GM19240 (cell line): ENCODE data around the gene CLDN7.

ENCODE experiments used
- DNase-seq: peaks from one replicate; pipeline ENCODE4 v3.0.0; 2011; ENCODE audit warnings: low spot score; ENCODE audit not compliant: insufficient read length

CLDN7 gene

DNA sequence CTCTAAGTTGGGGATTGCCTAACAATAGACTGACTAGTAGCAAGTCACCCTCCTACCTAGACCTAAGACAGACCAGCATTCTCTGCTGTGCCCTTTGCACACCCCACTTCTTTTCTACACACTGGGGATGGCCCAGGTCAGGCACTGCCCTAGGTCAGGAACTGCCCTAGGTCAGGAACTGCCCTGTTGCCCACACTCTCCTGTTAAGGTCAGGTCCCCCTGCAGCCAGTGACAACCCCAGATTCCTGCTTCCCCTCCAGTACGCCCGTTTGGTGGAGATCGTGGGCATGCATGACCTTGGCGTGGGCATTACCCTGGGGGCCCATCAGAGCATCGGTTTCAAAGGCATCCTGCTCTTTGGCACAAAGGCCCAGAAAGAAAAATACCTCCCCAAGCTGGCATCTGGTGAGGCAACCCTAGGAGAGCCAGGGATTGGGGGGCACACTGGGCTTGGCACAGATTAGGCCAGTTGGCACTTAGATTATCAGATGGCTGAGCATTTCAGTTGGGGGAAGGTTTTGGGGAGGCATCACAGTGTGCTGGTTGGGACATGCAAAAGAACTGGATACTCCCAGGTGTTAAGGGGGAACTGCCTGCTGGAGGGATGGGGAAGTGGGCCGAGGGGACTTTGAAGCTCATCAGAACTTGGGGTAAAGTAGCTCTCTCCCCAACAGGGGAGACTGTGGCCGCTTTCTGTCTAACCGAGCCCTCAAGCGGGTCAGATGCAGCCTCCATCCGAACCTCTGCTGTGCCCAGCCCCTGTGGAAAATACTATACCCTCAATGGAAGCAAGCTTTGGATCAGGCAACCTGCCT is 40.8 kb downstream of the CLDN7 start:
- DNase-seq, result no peak

DNA sequence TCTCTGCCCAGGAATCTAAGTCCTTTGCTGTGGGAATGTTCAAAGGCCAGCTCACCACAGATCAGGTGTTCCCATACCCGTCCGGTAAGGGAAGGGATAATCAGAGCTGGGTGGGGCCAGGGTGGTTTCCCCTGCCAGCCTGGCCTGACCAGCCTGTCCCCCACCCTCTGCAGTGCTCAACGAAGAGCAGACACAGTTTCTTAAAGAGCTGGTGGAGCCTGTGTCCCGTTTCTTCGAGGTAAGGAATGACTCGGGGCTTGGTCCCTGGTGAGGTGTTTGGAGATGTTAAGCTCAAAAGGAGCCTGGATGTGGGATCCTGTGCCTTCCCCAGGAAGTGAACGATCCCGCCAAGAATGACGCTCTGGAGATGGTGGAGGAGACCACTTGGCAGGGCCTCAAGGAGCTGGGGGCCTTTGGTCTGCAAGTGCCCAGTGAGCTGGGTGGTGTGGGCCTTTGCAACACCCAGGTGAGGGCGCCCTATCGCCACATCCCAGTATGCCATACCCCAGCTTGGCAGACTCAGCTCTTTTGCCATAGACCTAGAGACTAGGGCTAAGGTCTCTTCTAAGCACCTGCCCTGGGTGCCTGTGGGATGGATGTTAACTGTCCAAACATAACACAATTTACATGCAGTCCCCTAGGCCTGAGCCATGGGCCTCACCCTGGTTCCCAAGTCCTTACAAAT is 41.5 kb downstream of the CLDN7 start:
- peak; percentile 69 for DNase-seq

DNA sequence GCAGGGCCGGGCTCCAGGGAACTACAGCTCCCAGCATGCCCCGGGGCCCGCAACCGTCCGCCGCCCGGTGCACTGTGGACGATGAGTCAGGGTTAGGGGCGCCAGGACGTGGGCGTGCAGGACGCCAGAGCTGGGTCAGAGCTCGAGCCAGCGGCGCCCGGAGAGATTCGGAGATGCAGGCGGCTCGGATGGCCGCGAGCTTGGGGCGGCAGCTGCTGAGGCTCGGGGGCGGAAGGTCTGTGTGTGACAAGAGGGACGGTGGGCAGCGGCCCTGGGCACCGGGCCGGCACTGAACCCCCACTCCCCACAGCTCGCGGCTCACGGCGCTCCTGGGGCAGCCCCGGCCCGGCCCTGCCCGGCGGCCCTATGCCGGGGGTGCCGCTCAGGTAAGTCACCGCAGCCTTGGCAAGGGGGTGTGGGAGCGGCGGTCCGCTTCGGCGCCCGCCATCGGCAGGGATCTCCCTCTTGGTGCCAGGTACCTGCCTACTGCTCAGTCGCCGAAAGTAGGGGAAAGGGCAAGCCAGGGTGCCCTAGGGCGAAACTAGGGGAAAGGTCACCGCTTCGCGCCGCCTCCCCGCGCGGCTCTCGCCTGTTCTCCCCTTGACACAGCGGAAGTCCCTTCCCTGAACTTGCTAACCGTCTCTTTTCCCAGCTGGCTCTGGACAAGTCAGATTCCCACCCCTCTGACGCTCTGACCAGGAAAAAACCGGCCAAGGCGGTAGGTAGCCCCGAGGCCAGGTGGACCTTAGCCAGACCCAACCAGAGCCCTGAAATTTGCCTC is 42.3 kb downstream of the CLDN7 start, which contains the start of the genes ACADVL and DLG4:
ACADVL (plus strand) TSS at position 127 of the 781 bp plus-strand sequence; CDS start at position 174, 47 bp downstream.
DLG4 (minus strand) TSS at position 25 of the 781 bp plus-strand sequence.
- peak; percentile 82 for DNase-seq

- no peak for DNase-seq
These were observed 43.0 kb downstream of the CLDN7 start for GRCh38 chr17:7219229-7219811.

DNA sequence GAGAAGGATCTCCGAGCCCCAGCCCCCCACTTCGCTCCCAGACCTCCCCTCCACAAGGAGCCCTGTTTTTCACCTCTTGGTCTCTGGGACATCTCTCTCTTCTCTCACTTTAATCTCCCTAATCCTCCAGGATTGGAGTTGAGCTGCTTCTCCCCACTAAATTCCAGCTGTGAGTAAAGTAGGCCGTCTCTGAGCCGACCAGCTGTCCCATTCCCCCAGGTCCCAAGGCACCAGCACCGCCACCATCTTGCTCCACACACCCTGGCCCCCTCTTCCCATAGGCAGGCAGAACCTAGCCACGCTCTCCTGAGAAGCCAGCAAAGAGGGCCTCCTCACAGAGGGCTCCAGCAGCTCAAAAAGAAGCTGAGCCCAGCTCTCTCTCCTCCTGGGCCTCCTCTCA is 43.5 kb downstream of the CLDN7 start:
- no peak for DNase-seq

DNA sequence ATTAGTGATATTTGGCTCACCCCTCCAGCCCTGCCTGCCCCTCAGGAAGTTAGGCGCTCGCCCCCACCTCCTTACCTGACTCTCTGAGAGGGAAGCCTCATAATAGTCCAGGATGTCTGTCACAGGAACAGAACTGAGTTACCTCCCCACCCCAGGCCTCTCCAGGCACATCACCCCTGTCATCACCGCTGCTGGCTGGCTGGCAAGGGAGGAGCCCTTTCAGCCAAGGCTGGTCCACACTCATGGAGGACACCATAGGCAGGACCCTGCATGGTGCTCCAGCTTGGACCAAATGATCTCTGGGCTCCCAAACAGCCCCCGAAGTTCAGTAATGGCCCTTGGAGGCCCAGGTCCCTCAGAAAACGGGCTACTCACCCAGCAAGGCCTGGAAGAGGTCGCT is 44.1 kb downstream of the CLDN7 start:
- no peak for DNase-seq

- DNase-seq, result no peak
These were observed 44.9 kb downstream of the CLDN7 start for GRCh38 chr17:7217113-7217987.

GRCh38 chr17:7216242-7217112 is 45.8 kb downstream of the CLDN7 start:
- no peak for DNase-seq

DNA sequence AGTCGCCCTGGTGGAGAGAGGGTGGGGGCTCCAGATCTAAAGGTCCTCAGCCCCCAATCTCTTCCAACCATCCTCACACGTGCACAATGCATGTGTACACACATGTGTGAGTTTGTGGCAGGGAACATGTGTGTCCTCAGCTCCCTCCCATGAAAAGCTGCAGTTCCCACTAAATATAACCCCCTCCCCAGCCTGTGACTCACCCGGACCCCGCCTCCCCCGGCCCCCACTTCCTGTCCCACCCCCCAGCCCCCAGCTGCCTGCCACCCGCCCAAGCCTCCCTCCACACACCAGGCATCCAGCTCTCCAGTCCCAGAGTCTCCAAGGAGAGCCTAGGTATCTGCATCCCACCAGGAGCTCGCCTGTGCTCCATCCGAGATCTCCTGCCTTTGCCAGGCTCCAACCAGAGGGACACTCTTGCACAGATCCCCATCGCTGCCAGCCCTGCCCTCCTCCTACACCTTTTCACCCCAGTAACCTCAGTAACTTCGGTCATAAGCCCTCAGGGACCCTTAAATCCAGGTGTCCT is 46.6 kb downstream of the CLDN7 start:
- no peak for DNase-seq

- DNase-seq, result no peak
These were observed 47.1 kb downstream of the CLDN7 start for GRCh38 chr17:7215136-7215638.

DNA sequence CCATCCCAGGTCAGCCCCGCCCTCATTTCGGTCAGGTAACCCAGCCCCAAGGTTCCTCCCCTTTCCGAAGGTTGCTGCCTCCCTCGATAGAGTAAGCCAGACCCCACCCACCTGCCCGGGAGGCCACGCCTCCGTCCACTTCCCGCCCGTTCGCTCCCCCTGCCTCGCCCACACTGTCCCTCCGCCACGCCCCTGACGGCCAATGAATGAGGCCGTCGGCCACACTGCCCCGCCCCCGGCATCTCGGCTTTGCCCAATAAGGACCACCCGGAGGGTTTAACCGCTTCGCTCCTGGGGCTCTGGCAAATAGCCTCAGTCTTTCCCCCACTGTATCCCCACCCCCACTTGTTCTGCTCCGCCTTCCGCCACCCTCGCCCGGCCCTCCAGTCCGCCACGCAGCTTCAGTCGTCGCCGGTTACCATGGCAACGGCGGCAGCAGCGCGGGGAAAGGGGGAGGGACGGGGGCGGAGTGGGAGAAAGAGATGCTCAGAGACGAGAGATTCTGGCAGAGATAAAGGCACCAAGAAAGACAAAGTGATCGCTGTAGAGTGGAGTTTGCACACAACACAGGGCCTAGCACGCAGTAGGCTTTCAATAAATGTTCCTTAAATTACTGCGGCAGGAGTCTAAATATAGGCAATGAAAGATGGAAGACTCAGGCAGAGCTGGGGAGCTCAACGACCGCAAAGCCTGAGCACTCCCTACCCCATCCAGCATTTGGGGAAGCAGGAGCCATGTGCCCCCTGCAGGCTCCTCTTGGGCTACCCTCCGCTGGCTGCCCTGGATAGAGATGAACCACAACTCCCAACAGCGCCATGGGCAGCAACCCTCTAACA is 47.8 kb downstream of the CLDN7 start:
- peak; percentile 100 for DNase-seq

- DNase-seq, result peak; percentile 54
These were observed 48.4 kb downstream of the CLDN7 start for GRCh38 chr17:7213895-7214299.

DNA sequence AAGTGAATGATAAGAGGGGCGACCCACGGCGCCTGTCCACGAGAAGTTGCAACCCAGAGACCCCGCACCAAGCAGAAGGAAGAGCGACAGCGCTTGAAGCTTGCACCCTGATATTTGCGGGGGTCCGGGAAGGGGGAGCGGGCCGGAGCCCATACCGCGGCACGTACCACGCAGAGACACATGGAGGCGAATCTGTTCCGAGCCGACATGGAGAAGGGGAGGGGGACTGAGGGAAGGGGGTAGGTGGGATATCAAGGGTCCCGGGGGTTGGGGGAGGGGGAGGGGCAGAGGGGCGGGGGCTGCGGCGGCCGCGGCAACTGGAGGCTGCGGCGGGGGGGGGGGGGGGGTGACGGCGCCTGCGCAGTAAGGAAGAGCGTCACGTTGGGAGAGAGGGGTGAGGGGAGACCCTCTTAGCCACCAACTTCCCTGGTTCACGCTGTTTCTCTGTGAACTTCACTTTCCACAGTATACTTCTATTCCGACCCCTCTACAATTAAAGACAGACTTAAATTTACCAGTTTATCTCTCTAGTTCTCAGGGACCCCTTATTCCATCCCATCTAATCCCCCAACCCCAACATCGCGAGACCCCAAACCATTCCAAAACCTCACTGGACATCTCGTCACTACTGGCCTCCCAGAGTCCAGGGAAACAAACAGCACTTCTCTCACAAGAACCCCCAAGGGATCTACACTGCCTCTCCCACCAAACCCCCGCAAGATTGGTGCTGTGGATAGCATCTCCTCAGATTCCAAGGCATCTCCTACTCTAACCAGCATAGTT is 50.6 kb downstream of the CLDN7 start:
- DNase-seq, result no peak
